LNCaP clone FGC (cell line): ENCODE data around the gene EOGT.

ENCODE experiments used
- DNase-seq: peaks from one replicate; pipeline ENCODE4 v3.0.0-alpha.2; 2011; ENCODE audit warnings: low read depth
- H3K4me3 ChIP-seq: 2 replicates; pipeline ENCODE4 v1.5.1; 2011; ENCODE audit warnings: mild to moderate bottlenecking, low read depth, low read length, control low read depth
- TF ChIP-seq, protein P1 (sequence below): IDR thresholded peaks from 2 replicates; pipeline ENCODE4 v1.5.1; 2012; ENCODE audit warnings: mild to moderate bottlenecking; ENCODE audit not compliant: control insufficient read depth, insufficient read depth; ENCODE audit errors: extremely low read depth

Gene EOGT

DNA sequence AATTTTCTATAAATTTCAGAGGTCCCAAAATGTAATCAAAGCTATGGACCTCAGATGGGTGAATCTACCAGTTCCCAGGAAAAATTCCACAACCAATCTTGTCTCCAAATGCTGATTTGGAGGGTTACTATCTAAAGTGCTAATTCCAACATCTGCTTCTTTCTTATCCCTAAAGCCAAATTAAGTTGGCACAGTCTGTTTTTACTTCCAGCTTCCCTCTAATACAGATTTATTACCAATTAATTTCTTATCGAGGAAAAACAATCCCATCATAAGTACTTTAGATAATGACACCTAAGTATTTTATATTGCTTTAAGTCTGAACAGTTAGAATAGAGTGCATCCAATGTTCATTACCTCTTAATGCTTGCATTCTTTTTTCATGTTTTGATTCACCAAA, 68.3 kb downstream of the EOGT start:
- DNase-seq = no peak
- TF ChIP-seq, protein P1, sequence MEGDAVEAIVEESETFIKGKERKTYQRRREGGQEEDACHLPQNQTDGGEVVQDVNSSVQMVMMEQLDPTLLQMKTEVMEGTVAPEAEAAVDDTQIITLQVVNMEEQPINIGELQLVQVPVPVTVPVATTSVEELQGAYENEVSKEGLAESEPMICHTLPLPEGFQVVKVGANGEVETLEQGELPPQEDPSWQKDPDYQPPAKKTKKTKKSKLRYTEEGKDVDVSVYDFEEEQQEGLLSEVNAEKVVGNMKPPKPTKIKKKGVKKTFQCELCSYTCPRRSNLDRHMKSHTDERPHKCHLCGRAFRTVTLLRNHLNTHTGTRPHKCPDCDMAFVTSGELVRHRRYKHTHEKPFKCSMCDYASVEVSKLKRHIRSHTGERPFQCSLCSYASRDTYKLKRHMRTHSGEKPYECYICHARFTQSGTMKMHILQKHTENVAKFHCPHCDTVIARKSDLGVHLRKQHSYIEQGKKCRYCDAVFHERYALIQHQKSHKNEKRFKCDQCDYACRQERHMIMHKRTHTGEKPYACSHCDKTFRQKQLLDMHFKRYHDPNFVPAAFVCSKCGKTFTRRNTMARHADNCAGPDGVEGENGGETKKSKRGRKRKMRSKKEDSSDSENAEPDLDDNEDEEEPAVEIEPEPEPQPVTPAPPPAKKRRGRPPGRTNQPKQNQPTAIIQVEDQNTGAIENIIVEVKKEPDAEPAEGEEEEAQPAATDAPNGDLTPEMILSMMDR = no peak
- H3K4me3 ChIP-seq = no peak overlapping the region

DNA sequence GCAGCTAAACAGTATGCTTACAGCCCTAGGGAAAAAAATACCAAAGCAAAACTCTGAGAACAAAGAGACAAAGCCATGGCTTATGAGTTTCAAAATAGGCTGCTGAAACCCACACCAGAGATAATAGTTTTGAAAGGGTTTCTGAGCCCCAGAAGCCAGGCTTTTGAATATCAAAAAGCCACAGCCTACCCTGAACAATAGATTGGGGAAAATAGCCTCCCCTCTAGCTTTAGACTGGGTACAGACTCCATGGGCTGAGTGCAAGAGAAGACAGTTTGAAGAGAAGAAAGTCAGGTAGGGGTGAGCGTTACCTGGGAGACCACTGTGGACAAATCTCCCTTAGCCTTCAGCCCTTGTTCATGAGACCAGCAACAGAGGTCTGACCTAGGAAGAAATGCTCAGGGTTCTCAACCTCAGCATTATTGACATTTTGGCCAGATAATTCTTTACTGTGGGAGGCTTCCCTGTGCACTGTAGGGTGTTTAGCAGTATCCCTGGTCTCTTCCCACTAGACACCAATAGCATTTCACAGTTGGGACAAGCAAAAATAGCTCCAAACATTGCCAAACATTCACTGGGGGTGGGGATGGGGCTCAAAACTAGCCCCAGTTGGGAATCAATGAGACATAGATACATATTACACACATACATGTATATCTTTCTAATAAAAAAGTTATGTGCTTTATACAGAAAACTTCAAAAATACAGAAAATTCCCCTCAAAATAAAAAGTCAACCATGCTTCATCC, 69.6 kb downstream of the EOGT start:
- no peak for DNase-seq

DNA sequence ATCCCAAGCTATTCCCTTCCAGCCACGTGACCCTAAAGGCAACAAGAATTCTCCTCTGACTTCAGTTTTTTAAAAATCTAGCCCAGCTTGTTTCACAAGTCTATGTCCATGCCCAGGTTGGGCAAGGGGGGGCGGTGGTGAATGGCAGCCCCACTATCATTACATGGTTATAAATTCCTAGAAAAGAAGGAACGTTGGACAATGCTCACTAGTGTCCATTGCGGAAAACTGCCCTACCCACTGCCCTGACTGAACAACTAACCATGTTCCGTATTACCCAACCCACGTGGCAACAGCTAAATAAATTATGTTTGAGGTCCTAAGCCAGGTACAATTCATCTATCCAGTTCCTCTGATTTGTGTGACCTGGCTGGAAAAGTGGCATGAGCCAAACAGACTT, 72.4 kb downstream of the EOGT start:
- H3K4me3 ChIP-seq = no peak overlapping the region
- DNase-seq = no peak
- TF ChIP-seq, protein P1 = no peak

More for the DNA sequence above, 69.6 kb downstream of the EOGT start:
- no peak overlapping the region for H3K4me3 ChIP-seq
- TF ChIP-seq, protein P1 = no peak

DNA sequence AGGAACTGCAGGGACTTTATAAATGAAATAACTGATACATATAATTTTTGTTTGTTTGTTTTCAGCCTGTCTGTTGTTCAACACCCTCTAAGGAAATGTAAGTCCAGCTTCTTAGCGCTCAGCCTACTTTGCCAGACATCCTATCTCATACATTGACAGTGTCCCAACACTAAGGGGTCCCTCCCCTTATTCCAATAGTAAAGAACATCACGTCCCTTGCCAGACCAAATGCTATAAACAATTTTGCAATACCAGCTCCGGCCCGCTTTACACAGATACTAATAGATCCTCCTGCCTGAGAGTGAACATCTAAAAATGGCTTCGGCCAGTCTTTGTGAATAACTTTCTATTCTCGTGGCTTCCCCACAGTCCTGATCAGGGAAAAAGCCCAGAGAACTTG, 76.6 kb downstream of the EOGT start:
- TF ChIP-seq, protein P1 = no peak
- DNase-seq = peak; percentile 94
- peak overlapping the region; percentile 21; the same call in 1 of the 2 replicates for H3K4me3 ChIP-seq

DNA sequence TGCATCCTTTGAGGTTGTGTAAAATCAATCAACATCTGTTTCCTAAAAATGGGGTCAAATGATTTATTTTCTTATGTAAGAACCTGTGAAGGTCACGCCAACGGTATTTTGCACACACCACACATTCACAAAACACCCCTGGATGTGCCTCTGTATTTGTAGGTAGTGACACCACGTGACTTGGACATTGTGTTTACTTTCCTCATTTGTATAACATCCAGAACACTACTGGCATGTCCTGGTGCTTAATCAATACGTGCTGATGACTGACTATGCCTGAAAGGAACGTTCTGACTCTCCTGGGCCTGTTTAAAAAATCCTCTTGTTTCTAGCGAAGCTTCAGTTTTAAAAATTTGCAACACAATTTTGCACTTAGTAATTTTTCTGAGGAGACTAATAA, 77.7 kb downstream of the EOGT start:
- TF ChIP-seq, protein P1 = no peak
- no peak overlapping the region for H3K4me3 ChIP-seq
- DNase-seq = no peak

DNA sequence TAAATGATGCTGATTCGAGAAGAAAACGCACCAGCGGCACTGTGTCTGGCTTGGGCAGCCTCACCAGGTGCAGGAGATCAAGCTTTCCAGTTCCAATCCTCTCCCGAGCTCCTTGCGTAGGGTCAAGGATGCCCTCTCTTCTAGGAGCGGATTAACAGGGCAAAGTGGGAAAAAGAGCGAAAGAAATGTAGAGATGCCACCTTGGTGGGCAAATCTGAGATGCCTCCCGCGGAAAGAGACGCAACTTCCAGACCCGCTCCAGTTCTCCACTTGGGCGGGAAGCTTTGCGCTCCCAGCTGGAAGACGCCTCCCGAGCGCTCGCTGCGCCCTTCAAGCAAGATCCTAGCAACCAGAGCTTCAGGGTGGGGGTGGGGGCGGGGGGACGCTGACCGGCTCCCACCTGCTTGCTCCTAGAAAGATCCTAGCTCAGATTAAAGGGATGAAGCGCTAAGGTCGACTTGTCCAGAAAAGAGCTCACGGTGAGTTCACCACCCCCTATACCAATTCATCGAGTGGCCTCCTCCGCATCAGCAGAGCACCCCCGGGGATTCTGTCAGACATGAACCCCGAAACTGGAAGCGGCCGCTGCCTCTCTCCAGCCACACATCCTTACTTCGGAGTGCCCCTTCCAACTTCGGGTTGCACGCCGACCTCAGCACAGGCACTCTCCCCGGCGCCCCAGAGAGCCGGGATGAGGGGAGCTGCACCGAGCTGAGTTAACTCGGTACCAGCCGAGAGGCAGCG, 81.9 kb downstream of the EOGT start:
- TF ChIP-seq, protein P1 = no peak
- peak overlapping the region; percentile 41 for H3K4me3 ChIP-seq
- no peak for DNase-seq
